Occipital lobe (tissue), 2 donors: Measurements from ENCODE around the gene ACOT9. TPM values are rescaled to one million over a fixed set of nuclear protein-coding genes. Genes with fewer than 3 reads are reported as not detected.

ENCODE experiments used
- small RNA-seq: library from RNA; depleted of rRNA; stranded (forward); fragments of <200 nt; gene quantifications from one replicate; pipeline ENCODE3, GENCODE V24; 2014
- total RNA-seq: library from RNA; depleted of rRNA; stranded (reverse); fragments of >200 nt; gene quantifications from one replicate; pipeline ENCODE4 v1.2.3, GENCODE V29; 2014

The ACOT9 gene
- total RNA-seq, 1 donor from 2014 or later: 19.5 TPM

Small RNAs within 50 kb of the gene (small RNA-seq; reads per million reads assigned to genes)
- gene RF00019: not detected

Other genes starting within 250 kb of the ACOT9 start
- 37.9 TPM for gene PRDX4, start 75.8 kb downstream of the ACOT9 start, total RNA-seq
- 58.3 TPM for gene SAT1, start 39.9 kb upstream of the ACOT9 start, total RNA-seq
- 30.7 TPM for gene APOO, start 164.7 kb upstream of the ACOT9 start, total RNA-seq
- not detected for gene CXorf58, start 164.7 kb upstream of the ACOT9 start, total RNA-seq